NCI-H345 (cell line): ENCODE data around the gene MBNL3.
"Not testable (repeated sequence)": the region's sequence is repeated elsewhere in the genome, so short reads cannot be mapped to it uniquely, and the experiment has no call there.

Source experiments
- DNase-seq: peaks from one replicate; lab custom pipeline; 2025; lab: John Stamatoyannopoulos, UW

The MBNL3 gene

DNA sequence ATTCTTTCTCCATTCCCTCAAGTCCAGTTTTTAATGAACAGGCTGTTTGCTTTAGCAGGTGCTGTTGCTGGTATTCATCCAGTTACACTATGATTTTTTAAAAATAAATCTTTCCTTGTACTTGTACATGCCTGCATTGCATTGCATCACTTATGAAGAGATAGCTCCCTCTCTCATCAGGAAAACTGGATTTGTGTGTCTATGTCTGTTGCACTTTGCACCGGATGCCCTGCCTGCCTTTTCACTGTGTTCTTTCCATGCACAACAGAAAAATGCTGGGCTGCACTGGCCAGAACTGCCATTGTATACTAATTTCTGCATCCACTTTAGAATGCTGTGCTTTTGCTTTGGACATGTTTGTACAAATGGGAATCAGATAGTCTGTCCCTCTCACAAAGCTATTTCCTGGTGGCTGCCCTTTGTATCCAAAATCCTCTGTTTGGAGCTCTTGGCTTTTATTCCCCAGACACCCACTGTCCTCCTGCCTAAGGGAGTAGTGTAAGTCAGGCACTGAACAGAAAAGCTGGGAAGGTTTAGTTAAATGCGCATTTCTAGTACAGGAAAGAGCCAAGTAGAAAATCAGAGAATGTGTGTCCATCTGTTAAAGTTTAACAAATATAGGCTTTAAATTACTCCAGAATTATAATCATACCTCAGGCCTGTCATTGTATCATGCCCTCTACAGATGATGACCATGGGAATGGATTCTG, 119.1 kb downstream of the MBNL3 start:
- DNase-seq = no peak

DNA sequence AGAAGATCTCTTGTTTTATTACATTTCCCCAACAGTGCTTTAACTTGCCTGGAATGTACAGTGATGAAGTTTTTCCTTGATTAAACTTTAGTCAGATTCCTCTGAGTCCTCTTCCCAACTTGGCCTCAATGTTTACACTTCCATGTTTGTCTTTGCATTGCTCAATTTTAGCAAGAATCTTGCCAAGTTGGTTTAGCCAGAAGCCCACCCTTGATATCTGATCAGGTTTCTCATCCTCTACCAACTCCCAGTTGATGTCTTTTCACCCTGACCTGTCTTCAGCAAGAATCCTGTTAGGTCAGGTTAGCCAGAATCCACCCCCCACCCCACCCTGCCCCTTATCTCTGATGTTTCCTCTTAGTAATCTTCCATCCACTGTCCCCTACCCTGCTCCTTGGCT, 120.9 kb downstream of the MBNL3 start:
- no peak for DNase-seq

DNA sequence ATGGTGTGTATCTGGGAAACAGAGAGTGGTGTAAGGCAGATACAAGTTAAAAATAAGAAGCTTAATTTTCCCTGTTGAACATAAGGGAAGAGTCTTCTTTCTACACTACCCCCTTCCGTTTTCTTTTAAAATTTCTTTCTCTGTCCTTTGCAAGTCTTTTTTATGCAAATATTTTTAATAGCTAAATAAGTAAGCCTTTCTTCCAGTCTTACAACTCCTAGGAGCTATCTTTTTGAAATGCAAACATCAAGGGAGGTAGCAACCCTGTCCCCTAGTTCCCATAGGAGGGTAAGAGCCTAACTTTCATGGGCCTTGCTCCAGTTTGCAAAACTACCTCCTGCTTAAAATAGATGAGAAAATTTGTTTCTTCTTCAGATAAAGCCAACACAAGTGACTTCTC, 121.5 kb downstream of the MBNL3 start:
- no peak for DNase-seq

- no peak for DNase-seq
Observed at GRCh38 chrX:132365490-132365889, 123.3 kb downstream of the MBNL3 start.

GRCh38 chrX:132364313-132364712, 124.5 kb downstream of the MBNL3 start:
- DNase-seq = no peak

GRCh38 chrX:132353430-132353829, 135.4 kb downstream of the MBNL3 start:
- DNase-seq = no peak

- DNase-seq = no peak
Observed at GRCh38 chrX:132336172-132336571, 152.7 kb downstream of the MBNL3 start.

DNA sequence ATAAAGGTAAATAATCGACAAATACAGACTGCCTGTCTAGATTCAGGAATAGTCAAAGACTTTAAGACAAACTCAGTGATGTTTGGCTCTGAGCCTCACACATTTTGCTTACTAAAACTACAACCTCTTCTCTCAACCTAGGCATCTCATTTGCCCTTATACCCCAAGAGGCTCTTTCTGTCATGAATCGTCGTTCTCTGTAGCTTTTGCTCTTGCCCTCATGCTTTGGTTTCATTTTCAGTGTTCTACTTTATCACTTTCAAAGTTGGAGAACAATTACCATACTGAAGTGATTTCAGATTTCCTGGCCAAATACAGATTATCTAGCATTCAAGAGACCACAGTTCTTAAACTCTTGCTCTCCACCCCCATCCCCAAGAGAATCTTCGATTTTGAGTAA, 155.5 kb downstream of the MBNL3 start:
- DNase-seq = no peak

- DNase-seq = no peak
Observed at GRCh38 chrX:132331532-132331931, 157.3 kb downstream of the MBNL3 start.

DNA sequence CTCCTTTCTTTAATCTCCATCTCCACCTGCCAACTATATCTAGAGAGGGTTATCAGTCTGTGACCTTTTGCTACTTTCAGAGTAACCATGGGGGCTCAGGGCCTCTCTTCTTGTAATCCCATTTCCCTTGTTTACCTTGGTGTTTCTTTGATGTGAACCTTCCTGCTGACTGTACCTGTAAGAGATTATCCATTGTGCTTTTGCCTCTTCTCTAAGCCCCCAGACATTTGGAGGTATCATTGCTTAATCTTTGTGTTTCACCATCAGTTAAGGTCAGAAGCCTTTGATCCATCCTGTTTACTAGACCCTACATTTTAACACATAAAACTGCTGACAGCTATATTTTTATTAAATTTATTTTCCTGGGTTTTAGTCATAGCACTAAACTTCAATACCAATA, 157.8 kb downstream of the MBNL3 start:
- no peak for DNase-seq

GRCh38 chrX:132330156-132330729, 158.6 kb downstream of the MBNL3 start:
- DNase-seq = no peak

- DNase-seq = not testable (repeated sequence)
Observed at GRCh38 chrX:132326960-132327359, 161.9 kb downstream of the MBNL3 start.
